Prostate gland (tissue), 2 donors: Measurements from ENCODE around the gene HUS1.

Experiments used
- POLR2A ChIP-seq: fragments of 450-650 bp; IDR thresholded peaks from one replicate; pipeline ENCODE4 v1.6.1; 2016; ENCODE audit warnings: antibody characterized with exemption, mild to moderate bottlenecking
- POLR2AphosphoS5 ChIP-seq: sonication (generic); formaldehyde crosslinking; IDR thresholded peaks from one replicate; pipeline ENCODE4 v1.6.1; 2017; ENCODE audit warnings: antibody characterized with exemption
- TF ChIP-seq, protein P1 (sequence below), 4 experiments: fragments of 200-600 bp in 2 of 4; fragments of 450-650 bp in 2 of 4; sonication (generic) in 2 of 4; IDR thresholded peaks; 1 replicate in 3 of 4; 2 replicates in 1 of 4; pipeline ENCODE4 v1.5.1; 2016 to 2019; ENCODE audit warnings: antibody characterized with exemption in 4 of 4, mild to moderate bottlenecking in 2 of 4, moderate library complexity in 2 of 4

DNA sequence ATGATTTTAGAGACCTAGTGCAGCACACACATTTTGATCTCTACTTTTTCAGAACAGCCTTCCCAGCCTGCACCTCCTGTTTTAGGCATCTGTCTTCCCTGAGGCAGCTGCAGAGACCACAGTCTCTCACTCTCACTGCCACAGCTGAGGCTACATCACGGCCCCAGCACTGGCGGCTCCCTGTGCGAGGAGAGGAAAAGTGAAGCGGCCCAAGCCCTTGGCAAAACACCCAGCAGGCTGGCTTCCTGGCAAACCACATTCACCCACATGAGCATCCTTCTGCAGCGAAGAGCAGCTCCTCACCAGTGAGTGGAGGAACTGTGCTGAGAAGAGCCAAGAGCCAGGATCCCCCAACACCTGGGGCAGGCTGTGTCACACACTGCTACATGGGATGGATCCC lies 14.0 kb downstream of the HUS1 start:
- TF ChIP-seq, protein P1, sequence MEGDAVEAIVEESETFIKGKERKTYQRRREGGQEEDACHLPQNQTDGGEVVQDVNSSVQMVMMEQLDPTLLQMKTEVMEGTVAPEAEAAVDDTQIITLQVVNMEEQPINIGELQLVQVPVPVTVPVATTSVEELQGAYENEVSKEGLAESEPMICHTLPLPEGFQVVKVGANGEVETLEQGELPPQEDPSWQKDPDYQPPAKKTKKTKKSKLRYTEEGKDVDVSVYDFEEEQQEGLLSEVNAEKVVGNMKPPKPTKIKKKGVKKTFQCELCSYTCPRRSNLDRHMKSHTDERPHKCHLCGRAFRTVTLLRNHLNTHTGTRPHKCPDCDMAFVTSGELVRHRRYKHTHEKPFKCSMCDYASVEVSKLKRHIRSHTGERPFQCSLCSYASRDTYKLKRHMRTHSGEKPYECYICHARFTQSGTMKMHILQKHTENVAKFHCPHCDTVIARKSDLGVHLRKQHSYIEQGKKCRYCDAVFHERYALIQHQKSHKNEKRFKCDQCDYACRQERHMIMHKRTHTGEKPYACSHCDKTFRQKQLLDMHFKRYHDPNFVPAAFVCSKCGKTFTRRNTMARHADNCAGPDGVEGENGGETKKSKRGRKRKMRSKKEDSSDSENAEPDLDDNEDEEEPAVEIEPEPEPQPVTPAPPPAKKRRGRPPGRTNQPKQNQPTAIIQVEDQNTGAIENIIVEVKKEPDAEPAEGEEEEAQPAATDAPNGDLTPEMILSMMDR (IDR thresholded peaks at IDR 0.05), result no peak
- TF ChIP-seq POLR2AphosphoS5 (no peak), POLR2A (no peak)
